HG02678 (cell line): ENCODE results near the gene TIMM10.
"Not testable (repeated sequence)": the region's sequence is repeated elsewhere in the genome, so short reads cannot be mapped to it uniquely, and the experiment has no call there.

Experiments
- ATAC-seq: cut with Tn5 transposase; IDR thresholded peaks from one replicate; pipeline ENCODE4 v1.9.1; 2021; ENCODE audit warnings: mild to moderate bottlenecking, moderate library complexity; ENCODE audit not compliant: unreplicated experiment

Gene TIMM10

GRCh38 chr11:57543593-57543992 is 13.0 kb upstream of the TIMM10 start:
- ATAC-seq: no peak

DNA sequence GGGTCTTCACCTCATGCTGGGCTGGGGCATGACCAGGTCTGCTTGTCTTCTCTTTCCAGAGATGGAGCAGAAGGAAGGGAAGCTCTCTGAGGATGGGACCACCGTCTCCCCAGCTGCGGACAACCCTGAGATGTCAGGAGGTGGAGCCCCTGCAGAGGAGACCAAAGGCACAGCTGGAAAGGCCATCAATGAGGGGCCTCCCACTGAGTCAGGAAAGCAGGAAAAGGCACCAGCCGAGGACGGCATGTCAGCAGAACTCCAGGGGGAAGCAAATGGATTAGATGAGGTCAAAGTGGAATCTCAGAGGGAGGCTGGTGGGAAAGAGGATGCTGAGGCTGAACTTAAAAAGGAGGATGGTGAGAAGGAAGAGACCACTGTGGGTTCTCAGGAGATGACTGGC is 12.0 kb upstream of the TIMM10 start:
- ATAC-seq: no peak

DNA sequence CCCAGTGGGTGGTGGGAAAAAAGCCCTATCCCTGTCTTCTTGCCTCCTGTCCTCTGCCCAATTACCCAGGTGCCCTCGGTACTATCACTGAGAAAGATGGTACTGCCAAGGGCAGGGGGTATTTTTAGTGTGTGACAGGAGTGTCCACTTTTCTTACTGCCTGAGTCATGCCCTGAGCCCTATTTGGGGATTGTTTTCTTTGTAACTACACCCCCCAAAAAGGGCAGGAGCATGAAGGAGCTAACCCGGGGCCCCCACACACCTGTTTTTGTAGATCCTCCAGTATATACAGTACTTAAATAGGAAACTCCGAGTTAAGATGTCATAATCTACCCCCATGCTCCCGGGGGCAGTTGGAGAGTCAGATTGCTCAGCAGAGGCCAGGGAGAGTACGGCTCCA is 10.6 kb upstream of the TIMM10 start:
- no peak for ATAC-seq

- ATAC-seq: no peak
Measured at GRCh38 chr11:57539342-57539741, 8.8 kb upstream of the TIMM10 start.

GRCh38 chr11:57536947-57537619 is 6.5 kb upstream of the TIMM10 start, which contains the start of gene SMTNL1:
Gene SMTNL1 (plus strand): TSS chr11:57537595. CDS start chr11:57542643, 5,048 bp downstream.
- no peak for ATAC-seq

- ATAC-seq: not testable (repeated sequence)
Measured at GRCh38 chr11:57534449-57534848, 3.9 kb upstream of the TIMM10 start.

DNA sequence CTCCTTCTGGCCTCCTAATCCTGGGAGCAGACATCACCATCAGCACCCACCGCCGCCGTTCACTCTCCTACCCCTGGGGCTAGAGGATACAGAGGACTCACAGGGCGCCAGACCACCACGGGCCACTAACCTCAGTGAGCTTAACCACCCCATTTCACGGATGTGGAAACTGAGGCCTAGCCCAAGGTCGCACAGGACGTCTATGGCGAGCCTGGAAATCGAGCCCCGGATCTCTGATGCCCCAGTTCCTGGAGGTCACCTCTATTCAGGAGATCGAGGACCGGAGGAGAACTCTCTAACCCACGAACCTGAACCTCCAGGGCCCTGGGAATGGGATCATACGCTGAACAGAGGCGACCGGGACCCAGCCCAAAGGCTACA is 349 bp downstream of the TIMM10 start:
- no peak for ATAC-seq

- no peak for ATAC-seq
Measured at GRCh38 chr11:57529012-57529411, 1.5 kb downstream of the TIMM10 start.

DNA sequence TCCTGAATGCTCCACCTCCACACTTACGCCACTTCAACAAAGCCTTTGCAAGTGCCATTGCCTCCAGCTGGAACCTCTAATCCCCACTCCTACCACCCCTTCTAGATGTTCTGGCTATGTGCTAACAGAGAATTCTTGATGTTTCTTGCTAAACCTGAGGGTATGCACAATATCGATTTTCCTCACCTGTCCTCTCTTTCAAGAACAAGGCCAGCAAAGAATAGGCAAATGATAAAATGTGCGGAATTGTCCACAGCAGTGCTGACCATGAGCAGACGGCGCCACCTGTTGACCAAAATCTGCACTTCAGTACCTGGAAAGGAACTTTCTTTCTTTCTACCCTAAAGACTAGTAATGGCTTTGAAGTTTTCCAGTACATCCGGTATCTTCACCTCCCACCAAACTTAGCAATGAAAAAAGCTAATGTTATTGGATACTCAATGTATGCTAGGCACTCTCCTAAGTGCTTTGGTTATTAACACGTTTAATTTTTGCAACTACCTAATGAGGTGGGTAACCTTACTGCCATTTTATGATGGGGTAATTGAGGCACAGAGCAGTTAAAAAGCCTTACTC is 3.4 kb downstream of the TIMM10 start:
- ATAC-seq: no peak

GRCh38 chr11:57523419-57523818 is 7.1 kb downstream of the TIMM10 start:
- ATAC-seq: no peak

- ATAC-seq: no peak
Measured at GRCh38 chr11:57521116-57521515, 9.4 kb downstream of the TIMM10 start.

GRCh38 chr11:57516061-57516443 is 14.5 kb downstream of the TIMM10 start:
- ATAC-seq: no peak

DNA sequence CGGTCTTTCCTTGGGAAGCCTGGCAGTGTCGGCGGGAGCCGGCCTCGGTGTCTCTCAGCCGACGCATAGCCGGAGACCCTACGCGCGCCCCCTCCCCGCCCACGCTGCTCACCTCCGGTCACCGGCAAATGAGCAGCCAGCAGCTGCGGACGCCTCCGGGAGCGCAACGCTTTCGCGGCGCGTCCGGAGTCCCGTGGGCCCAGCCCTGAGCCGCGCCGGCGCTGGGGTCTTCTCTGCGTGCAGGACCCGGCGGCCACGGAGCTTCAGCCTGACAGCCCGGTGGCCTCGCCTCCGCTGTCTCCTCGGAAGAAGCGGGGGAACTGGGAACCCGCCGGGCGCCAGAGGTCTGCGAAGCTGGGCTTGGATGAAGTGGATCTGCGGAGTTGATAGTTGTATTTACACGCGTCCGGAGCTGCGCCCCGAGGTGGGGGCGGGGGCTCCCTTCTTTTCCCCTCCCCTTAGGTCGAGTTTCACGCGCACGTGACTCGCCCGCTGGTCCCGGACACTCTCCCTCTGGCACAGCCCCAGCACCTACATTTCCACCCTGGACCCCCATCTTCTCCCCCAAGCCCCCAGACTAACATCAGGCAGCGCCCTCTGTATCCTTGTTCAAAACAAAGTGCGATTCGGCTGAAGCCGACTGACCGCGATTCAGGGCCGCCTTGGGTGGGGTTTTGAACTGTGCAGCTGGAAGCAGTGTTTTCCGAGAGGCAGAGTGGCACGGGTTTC is 15.1 kb downstream of the TIMM10 start, which contains the start of gene SLC43A1:
SLC43A1 (minus strand) TSS at position 371 of the 729 bp plus-strand sequence. CDS start 1,591 bp downstream, outside the sequence.
- peak; percentile 50 for ATAC-seq

DNA sequence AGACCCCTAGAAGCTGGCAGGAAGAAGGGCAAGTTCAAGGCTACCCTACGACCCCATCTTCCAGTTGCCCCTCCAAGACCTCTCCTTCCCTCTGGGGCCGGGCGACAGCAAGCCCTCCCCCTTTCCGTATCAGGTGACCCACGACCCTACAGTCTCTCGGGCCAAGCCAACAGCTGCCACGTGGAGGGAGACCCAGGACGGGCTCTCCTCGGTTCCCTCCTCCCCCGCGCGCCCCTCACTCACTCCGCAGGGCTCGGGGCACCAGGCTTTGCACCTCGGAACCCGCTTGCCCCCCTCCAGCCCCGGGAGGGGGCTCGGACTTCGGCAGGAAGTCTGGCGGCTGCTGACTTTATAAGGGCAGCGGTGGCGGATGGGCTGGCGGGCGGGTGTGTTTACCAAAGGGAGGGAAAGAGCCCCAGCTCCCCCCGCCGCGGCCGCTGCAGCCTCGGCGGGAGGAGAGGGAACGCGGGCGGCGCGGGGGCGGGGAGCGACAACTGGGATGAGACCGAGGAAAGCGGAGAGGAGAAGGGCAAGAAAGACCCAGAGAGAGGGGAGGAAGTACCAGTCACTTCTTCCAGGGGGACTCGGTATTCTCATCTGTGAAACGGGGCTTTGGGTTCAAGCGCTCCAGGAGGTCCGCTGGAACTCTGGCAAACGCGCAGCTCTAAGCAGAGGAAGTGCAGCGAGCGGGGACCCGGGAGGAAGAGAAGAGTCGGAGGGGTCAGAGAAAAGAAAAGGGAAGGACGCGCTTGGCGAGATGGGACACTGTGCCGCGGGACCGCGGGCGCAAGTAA is 15.8 kb downstream of the TIMM10 start:
- peak; percentile 47 for ATAC-seq

- ATAC-seq: peak; percentile 44
Measured at GRCh38 chr11:57513911-57514537, 16.5 kb downstream of the TIMM10 start.

- ATAC-seq: no peak
Measured at GRCh38 chr11:57513452-57513795, 17.1 kb downstream of the TIMM10 start.

- no peak for ATAC-seq
Measured at GRCh38 chr11:57512646-57513451, 17.7 kb downstream of the TIMM10 start.

- no peak for ATAC-seq
Measured at GRCh38 chr11:57511741-57512430, 18.7 kb downstream of the TIMM10 start.
